Ishikawa (cell line): ENCODE measurements around the gene IRAK1.
A peak's percentile ranks its signal among the peaks of the same experiment; 100 is the strongest.

Experiments used
- CEBPB ChIP-seq: IDR thresholded peaks from 2 replicates; pipeline ENCODE4 v1.6.1; 2012
- EP300 ChIP-seq: IDR thresholded peaks from 2 replicates; pipeline ENCODE4 v1.6.1; 2012; ENCODE audit warnings: borderline replicate concordance
- RAD21 ChIP-seq: IDR thresholded peaks from 2 replicates; pipeline ENCODE4 v1.6.1; 2012; ENCODE audit warnings: low read depth
- TCF12 ChIP-seq: IDR thresholded peaks from 2 replicates; pipeline ENCODE4 v1.6.1; 2012; ENCODE audit warnings: low read depth
- TF ChIP-seq, protein P1 (sequence below): IDR thresholded peaks from 2 replicates; pipeline ENCODE4 v1.6.1; 2012

- TF ChIP-seq TCF12 (no peak), RAD21 (peak; percentile 42), CEBPB (no peak), EP300 (no peak)
- TF ChIP-seq, protein P1, sequence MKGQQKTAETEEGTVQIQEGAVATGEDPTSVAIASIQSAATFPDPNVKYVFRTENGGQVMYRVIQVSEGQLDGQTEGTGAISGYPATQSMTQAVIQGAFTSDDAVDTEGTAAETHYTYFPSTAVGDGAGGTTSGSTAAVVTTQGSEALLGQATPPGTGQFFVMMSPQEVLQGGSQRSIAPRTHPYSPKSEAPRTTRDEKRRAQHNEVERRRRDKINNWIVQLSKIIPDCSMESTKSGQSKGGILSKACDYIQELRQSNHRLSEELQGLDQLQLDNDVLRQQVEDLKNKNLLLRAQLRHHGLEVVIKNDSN: no peak
These were observed 31.6 kb upstream of the IRAK1 start for GRCh38 chrX:154051201-154051810.
